HepG2 (cell line): ENCODE results near the gene KIAA0232. TPM values are rescaled to one million over a fixed set of nuclear protein-coding genes. Genes with fewer than 3 reads are reported as not detected.
A peak's percentile ranks its signal among the peaks of the same experiment; 100 is the strongest.

ENCODE experiments used
- ARID4A ChIP-seq: sonication (generic); formaldehyde crosslinking; IDR thresholded peaks from 2 replicates; pipeline ENCODE4 v1.5.0; 2020; ENCODE audit warnings: mild to moderate bottlenecking, missing genetic modification reagents, borderline replicate concordance
- ZNF138 ChIP-seq: sonication (generic); formaldehyde crosslinking; IDR thresholded peaks from 2 replicates; pipeline ENCODE4 v1.5.0; 2020; ENCODE audit warnings: mild to moderate bottlenecking, low read depth, missing genetic modification reagents
- ZNF570 ChIP-seq: sonication (generic); formaldehyde crosslinking; IDR thresholded peaks from 2 replicates; pipeline ENCODE4 v1.4.0; 2020; ENCODE audit warnings: mild to moderate bottlenecking, missing genetic modification reagents, borderline replicate concordance
- ZNF687 ChIP-seq: sonication (generic); formaldehyde crosslinking; IDR thresholded peaks from 2 replicates; pipeline ENCODE4 v1.5.1; 2020; ENCODE audit warnings: mild to moderate bottlenecking, missing genetic modification reagents, moderate library complexity
- ZNF891 ChIP-seq: sonication (generic); formaldehyde crosslinking; IDR thresholded peaks from 2 replicates; pipeline ENCODE4 v1.5.0; 2020; ENCODE audit warnings: mild to moderate bottlenecking, missing genetic modification reagents
- polyA plus RNA-seq, 8 experiments: library from polyadenylated mRNA; depleted of rRNA in 3 of 8; stranded (reverse) in 7 of 8; unstranded in 1 of 8; fragments of >200 nt; fragmentation: Illumina TruSeq in 4 of 8; extraction: Trizol in 4 of 8; gene quantifications; 2 replicates each; pipeline versions ENCODE4 v1.2.1 to v1.2.3, GENCODE V29; 2011 to 2016; ENCODE audit warnings: low read depth in 4 of 8, missing spikeins in 1 of 8, mixed read lengths in 1 of 8; ENCODE audit not compliant: insufficient read depth in 1 of 8
- total RNA-seq, 5 experiments: library from RNA; depleted of rRNA; stranded (reverse); fragments of >200 nt; fragmentation: Illumina TruSeq; extraction: Trizol; gene quantifications; 2 replicates each; pipeline ENCODE4 v1.2.3, GENCODE V29; 2016; ENCODE audit warnings: low read depth in 1 of 5

Gene KIAA0232
- total and polyA plus RNA-seq, 2 of the 13 experiments (the other 11 are each of a cell fraction or from before 2014, with no cell fraction given) = 7.8 to 17.1 TPM

- TF ChIP-seq ARID4A = no peak
- TF ChIP-seq ZNF138 = no peak
- TF ChIP-seq ZNF891 (CRISPR knock-in tag) = 0 out of 2 replicates have a peak, but pooled peaks have one; percentile 26
- peak; percentile 46 for TF ChIP-seq ZNF687 (CRISPR knock-in tag)
- TF ChIP-seq ZNF570 = no peak
Observed at GRCh38 chr4:6894528-6895498, 112.3 kb downstream of the KIAA0232 start (continued).
